Stimulated activated CD8-positive, alpha-beta memory T cell treated with anti-CD3 and anti-CD28 coated beads, Interleukin-4, amount 100 ng/mL, for 24 hours (primary cell): Measurements from ENCODE around the gene STK25.
"Not testable (repeated sequence)": the region's sequence is repeated elsewhere in the genome, so short reads cannot be mapped to it uniquely, and the experiment has no call there.

ENCODE experiments used
- DNase-seq: peaks from one replicate; pipeline ENCODE4 v3.0.0-alpha.2; 2020; ENCODE audit warnings: low read depth

Gene STK25

DNA sequence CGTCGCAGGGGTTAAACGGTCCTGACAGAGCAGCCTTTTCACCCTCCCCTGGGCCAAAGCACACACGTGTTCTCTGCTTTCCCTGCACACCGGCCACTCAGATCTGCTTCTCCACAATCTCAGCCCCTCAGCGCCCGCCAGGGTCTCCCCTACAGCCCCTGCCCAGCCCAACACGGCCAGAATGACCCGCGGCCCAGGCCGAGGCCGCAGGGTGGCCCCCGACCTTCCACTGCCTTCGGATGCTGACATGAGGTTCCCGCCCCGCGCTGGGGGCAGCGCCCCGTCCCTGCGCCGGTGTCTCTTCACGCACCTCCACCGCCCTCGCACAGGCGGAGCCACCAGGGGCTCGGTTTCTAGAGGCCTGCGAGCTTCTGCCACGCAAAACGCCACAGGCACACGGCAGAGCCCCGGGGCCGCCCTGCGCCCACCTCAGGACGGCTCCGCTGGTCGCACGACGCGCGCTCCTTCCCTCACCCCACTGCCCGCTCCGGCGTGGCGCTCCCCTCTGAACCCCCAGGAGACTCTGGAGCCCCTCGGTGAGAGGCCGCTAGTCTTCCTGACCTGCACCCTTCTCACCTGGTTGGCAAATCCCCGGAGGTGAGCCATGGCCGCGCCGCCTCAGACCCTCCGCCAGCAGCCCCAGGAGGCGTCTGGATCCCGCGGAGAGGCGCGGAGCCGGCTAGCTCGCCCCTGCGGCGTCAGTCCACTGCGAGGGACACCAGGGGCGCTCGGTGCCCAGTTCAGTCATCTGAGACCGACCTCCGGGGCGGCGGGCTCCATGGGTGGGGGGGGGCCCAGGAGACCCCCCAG is 749 bp downstream of the STK25 start:
- no peak for DNase-seq

DNA sequence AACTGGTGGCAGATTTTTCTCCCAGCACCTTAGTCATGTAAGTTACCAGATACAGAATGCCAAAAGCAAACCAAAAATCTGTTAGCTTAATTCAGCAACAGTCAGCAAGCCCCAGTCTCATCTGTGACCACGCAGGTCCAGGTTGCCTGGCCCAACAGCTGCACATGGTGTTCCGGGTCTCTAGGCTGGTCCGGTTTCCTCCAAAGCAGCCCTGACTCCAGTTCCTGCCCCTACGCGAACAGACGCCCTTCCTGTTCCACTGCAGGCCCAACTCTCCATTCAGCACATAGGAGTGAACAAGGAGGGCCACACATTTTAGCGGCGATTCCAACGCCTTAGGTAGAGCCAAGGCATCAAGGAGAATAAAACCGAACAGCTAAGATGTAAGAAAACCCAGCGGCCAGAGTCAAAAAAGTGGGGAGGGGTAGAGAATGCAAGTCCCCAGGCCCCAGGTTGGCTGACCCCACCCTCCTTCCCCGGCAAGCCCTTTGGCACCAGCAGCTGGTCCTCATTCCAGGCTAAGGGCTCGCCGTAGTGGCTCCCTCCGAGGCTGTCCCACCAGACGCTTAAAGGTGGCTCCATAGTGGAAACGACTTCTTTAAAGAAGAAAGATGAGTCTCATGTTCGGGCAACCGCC is 1.5 kb downstream of the STK25 start:
- DNase-seq, result no peak

DNA sequence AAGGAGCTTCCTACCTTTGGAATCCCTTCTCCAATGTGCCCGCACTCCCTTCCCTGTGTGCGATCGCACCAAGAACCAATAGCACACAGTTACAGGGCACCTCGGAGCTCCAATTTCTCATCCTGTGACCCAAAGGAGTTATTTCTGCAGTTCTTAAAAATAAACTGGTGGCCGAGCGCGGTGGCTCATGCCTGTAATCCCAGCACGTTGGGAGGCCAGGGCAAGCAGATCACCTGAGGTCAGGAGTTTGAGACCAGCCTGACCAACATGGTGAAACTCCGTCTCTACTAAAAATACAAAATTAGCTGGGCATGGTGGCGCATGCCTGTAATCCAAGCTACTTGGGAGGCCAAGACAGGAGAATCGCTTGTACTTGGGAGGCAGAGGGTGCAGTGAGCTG is 2.1 kb downstream of the STK25 start:
- not testable (repeated sequence) for DNase-seq

DNA sequence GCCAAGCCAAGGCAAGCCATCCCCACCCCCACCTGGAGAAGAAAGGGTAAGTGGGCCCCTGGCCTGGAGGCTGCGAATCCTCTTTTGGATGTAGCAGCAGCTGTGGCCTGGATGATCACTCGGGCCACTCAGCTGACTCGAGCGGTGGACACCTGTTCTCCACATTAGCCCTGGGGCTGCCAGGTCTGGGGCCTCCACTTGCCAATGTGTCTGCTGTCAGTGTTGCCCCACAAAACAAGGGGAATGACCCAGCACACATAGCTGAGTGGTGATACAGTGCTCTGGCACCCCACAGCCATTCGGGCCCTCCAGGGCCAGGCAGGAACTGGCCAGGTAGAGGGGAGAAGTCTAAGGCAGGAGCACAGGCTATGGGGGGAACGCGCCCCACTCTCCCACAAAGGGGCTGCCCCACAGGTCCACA is 2.6 kb downstream of the STK25 start:
- DNase-seq, result no peak

DNA sequence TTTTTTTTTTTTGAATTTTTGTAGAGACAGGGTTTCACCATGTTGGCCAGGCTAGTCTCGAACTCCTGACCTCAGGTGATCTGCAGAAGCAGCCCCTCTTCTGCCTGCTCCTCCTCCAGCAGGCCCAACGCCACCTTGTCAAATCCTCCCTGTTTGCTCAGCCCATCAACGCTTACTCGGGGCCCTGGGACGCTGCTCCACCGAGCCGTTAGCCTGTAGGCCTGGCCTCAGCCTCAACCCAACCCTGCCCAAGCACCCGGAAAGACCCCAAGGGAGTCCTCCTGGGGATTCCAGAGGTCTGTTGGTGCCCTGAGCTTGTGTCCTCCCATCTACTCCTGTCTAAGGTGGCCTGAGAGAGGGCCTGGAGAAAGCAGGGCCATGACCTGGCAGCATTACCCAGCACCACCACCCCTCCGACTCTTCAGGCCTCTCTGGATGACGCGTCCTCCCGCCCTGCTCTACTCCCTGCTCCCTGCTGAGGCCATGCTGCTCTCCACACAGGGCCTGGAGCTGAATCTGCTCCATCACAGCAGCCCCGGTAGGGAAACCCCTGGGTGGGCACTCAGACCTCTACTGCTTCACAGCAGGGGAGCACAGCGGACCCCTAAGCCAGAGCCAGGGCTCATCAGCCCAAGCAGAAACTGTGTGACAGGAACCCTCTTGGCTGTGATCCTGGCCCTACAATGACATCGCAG is 3.2 kb downstream of the STK25 start:
- no peak for DNase-seq

DNA sequence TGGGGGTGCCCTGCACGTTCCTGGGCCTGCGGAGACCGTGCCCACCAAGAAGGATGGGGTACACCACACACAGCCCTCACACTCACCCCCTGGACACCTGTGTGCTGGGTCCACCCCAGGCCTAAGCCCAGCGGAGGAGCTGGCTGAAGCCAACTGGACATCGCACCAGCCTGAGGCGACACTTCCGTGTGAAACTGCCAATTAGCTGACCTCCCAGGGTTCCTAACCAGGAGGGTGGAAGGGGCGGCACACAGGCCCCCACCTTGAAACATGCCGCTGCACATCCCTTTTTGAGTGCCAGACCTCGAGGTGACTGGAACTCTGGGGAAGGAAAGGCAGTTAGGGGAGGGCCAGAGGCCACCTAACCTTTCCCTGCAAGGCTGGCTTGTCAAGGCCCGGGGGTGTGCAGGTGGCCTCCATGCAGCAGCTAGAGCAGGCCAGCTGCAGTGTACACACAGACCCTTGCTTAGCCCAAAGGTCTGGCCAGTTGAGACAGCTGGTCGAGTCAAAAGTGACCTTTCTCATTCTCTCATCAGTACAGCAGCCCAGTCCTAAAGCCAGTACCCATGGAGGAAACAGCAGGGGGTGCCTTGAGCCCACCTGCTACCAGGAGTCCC is 4.5 kb downstream of the STK25 start:
- no peak for DNase-seq

DNA sequence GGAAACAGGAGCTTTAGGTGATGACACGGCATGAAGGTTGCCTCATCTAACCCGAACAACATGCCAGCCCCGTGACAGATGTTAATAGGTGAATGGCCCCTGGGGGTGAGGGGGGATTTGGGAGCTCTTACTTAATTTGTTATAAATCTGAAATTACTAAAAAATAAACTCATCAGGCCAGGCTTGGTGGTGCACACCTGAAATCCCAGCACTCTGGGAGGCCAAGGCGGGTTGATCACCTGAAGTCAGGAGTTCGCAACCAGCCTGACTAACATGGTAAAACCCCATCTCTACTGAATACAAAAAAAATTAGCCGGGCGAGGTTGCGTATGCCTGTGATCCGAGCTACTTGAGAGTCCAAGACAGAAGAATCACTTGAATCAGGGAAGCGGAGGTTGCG is 6.1 kb downstream of the STK25 start:
- DNase-seq, result no peak

DNA sequence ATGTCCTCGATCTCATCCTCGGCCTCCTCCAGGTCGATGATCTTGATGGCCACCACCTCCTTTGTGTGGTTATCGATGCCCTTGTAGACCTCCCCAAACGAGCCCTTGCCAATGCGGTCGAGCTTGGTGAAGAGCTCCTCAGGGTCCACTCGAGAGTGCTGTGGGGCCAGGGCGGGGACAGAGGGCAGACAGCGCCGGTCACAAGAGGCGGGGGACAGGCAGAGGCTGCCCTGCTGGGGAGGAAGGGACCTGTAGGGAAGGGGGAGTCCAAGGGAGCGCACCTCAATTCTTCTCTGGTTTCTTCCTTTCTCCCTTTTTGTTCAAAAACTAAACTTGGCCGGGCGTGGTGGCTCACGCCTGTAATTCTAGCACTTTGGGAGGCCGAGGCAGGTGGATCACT is 6.8 kb downstream of the STK25 start:
- DNase-seq, result no peak

DNA sequence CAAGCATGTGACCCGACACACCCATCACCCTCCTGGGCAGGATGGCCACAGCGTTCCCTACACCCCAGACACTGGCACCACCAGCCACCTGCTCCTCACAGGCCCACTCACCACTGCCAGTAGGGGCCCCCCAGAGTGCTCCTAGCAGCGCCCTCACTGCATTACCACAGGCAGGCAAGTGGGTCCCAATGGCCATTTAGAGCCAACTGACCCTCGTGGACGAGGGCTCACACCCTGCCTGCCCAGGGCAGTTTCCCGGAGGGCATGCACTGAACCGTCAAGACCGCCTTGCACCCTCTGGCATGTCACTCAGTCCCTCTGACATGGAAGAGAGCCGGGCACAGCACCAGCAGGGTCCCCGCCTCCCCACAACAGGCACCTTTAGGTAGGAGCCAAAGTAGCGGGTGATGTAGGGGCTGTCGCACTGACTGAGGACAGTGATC is 7.3 kb downstream of the STK25 start:
- no peak for DNase-seq

DNA sequence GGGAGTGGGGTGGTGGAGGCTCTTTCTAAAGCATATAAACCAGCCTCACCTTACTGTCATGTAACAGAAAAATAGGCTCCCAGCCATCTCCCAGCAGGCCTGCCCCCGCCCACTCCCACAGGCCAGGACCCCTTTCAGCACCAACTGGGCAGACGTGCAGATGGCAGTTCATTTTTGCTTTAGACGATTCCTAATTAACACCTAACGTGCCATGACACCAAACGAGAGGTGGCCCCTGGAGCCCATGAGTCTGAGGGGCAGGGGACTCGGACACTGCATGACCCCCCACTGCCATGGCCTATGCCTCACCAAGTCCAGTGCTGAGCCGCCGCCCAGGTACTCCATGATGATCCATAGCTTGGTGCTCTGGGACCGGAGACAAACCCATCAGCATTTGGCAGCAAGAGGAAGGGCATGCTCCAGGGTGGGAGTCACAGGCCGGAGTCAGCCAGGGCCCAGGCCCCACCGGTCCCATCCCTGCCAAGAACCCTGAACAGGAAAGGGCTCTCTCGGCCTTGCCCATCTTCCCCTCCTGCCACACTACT is 7.9 kb downstream of the STK25 start:
- DNase-seq, result no peak

DNA sequence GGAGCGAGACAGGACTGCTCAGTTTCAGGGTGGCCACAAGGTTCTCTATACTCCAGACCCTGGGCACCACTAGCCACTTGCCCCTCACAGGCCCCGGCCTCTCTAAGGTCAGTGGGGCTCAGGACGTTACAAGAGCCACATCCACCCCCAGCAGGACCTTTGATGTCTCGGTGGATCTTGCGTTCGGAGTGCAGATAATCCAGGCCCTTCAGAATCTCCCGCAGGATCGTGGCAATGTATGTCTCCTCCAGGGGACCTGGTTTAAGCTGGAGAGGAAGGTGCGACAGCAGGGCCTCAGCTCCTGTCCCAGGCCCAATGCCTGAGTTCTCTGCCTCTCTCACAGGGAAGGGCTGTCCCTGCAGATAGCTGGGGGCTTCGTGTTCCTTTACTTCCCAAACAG is 8.4 kb downstream of the STK25 start:
- DNase-seq, result no peak

DNA sequence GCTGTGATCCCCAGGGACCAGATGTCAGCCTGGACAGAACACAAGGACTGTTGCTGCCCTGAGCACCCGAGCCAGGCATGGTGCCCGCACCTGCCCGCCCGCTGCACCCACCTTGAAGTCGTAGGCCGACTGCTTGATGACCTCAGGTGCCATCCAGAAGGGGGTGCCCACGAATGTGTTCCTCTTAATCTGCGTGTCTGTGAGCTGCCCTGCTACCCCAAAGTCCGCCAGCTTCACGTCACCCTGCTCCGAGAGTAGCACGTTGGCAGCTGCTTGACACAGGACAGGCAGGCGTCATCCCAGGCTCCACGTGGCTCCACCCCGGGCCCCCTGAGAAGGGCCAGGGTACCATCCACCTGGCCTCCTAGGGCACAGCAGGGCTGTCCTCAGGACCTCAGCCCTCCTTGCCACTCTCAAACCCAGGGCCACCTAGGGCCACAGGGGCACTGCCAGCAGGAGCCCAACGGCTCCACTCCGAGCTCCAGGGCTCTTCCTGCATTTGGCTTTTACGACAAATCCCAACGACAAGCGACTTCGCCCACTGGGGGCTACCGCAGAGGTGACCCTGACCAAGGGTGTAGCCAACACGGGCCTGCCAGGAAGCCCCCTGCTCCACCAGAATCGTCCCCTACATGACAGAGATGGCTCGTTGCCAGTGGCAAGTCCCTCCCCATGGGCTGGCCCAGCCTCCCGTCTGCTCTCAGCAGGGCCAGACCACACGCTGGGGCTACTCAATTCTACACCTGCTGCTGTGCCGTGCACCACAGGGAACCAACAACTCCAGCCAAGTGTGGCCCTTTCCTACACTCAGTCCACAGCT is 9.0 kb downstream of the STK25 start:
- no peak for DNase-seq

DNA sequence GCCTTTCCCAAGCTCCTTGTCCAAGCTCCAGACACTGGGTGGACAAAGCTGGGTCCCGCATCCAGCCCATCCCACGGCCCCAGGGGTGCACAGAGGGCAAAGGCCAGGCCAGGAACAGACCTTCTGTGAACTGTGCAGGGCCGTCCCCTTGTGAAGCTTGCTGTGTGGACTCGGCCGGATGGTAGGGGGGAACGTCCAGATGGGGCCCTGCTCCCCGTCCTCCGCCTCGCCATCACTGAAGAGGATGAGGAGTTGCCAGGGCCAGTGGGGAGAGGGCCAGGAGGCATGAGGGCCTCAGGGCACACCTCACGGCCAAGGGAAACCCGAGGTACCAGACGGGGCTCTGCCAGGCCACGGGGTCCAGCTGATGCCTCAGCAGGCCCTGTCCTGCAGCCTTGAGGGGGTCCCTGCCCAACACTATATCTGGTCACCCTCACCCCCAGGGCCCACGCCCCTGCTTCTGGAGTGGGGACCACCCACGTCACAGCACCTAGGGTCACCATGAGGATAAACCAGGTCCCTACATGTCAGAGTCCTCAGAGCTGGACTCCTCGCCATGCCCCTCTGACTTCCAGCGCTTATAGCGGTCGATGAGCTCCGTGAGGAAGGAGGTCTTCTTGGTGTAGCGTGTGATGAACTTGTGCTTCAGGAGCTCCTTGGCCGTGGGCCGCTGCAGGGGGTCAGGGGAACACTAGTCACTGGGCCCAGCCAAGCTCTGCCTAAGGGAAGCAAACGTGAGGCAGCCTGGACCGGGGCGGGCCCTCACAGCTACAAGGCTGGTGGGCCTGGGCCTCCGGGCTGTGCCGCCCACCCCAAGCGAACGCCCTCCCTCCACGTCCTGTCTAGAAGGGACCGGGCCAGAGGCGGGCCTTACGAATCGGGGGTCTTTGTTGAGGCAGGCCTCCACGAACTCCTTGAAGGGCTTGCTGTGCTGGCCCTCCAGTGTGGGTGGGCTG is 10.0 kb downstream of the STK25 start:
- DNase-seq, result no peak

DNA sequence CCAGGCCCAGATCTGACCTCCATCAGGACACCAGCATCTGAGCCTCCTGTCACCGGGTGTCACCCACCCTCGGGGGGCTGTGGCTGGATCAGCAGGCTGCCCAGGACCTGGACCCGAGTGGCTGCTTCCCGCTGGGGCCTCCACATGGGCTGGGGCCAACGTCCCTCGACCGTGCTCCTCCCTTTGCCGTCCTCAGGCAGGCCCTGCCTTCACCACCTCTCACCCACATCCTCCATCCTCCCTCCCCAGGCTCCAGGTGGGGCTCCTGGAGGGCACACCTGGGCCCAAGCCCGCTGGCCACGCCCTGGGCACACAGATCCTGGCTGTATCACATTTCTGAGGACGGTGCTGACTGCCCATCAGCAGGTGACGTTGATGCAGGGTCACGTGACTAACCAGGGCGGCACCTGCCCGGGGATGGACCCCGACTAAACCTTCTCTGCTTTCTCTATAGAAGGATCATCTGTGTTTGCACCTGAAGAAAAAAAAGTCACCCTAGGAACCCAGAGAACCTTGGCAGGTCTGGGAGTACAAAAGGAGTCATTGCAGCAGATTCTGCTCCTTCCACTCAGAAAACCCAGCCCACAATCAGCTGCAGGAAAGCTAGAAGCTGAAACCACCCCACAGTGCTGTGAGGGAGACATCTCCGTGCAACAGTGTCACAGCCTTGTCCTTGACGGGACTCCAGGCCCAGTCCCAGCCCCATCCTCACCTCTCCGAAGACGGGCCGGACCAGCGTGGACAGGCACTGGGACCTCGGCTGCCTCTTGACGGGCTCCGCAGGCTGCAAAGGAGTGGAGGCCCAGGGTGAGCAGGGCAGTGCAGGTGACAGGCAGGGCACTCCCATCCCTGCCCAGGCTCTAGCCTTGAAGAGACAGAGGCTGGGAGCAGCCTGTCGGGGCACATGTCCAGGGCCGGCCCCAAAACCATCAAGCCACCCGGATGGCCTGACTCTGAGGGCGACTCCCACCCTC is 11.2 kb downstream of the STK25 start:
- DNase-seq, result no peak

DNA sequence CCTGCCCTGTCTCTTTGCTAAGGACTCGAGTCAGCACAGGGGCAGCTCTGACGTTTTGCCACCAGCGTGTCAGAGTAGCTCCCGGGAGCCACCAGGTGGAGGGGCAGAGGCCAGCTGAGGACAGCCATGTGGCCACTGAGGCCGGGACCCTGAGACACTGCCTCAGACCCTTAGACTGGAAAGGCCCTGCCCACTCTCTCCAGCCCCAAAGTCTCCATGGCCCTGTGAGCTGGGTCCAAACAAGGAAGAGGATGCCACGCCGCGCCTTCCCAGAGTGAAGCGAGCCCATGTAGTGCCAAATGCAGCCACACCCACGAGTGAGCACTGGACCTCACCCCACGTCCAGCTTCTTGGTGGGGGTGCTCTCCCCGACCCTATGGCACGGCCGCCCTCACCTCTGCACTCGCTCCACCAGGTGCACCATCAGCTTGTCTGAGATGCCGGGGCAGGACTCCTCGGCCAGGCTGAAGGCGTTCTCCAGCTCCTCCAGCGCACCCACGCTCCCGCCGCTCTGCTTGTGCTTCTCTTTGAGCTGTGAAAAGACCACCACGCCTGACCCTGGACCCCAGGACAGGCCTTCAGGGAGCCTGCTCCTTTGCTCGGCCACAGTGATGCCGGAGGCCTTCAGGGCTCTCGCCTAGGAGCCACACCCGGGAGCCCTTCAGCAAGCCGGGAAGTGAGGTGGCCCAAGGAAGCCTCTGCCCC is 12.2 kb downstream of the STK25 start:
- DNase-seq, result no peak

DNA sequence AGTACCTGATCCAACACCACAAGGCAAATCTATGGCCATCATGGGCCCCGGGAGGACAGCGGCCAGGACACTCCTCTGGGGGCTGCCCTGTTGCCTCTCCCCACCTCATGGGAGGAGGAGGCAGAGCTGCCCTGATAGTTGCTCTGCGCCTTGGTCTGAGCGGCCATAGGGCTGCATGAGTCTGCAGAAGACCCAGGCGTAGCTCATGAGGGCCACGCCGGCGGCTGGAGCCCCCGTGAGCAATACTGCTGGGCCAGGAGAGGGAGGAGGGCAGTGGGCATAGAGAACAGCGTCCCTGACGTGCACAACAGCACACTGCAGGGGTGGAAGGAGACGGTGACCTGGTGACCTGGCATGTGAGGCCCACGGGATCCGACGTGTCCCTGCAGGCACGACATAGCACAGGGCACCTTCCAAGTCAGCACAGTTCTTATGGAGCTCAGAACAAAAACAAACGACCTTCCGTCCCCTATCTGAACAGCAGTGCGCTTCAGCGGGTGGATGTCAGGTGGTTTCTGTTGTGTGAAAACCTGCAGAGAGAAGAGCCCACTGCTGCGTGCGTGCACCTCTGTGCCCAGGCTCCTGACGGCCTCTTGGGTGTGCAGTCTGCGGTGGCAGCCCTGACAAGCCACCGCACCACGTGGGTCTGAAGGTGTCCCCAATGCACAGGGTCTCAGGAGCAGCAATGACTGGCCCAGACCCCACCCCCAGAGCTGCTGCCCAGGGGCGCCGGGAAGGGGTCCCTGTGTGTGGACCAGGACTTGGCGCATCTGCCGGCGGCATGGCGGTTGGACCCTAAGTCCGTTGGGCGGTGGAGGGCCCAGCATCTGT is 13.0 kb downstream of the STK25 start:
- no peak for DNase-seq

DNA sequence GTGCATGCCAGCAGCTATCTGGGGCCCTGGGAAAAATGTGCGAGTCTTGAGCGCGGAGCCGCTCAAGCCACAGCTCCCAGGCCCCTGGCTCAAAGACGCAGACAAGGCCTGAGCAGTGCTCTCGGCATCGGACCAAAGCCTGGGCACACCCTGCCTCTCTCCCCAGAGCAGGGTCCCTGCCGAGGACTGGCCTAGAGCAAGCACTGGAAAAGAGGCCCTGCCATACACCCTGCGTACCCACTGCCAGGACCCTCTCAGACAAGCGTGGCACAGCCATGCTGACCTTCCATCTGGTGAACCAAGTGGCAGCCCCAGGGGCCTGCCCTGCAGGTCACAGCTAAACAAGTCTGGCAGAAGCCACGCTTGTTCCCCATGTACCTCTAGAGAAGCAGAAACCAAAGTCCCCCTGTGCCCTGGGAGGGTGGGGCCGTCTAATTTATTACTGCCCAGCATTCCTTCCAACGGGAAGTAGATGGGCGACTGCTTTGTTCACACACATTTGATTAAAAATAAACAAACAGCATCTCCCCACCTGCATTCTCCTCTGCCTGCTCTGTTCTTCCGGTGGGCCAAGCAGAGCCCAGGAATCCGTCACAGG is 14.0 kb downstream of the STK25 start:
- DNase-seq, result no peak
